SK-N-SH (cell line): ENCODE data around the gene PCNX2. TPM values are rescaled to one million over a fixed set of nuclear protein-coding genes. Genes with fewer than 3 reads are reported as not detected.

Experiments
- CTCF ChIA-PET: fragments of 300-600, 350-600 bp; formaldehyde crosslinking; extraction: SDS; loops from one replicate; lab custom pipeline; 2021; lab: Yijun Ruan, JAX
- POLR2A ChIA-PET: fragments of 350-600 bp; sonication (Branson Sonifier 250); formaldehyde crosslinking; extraction: SDS; loops from one replicate; lab custom pipeline; 2020; ENCODE audit warnings: antibody characterized with exemption, inconsistent platforms; lab: Yijun Ruan, JAX
- DNase-seq: peaks from one replicate; pipeline ENCODE4 v3.0.0; 2012
- H2AFZ ChIP-seq: fragments of 200-600 bp; sonication (generic); 2 replicates; pipeline ENCODE4 v1.8.1; 2016; ENCODE audit warnings: antibody characterized with exemption, mild to moderate bottlenecking, low read depth
- H3F3A ChIP-seq: fragments of 200-600 bp; sonication (generic); replicated peaks from 2 replicates; pipeline ENCODE3; 2016; ENCODE audit warnings: antibody characterized with exemption, mild to moderate bottlenecking; ENCODE audit not compliant: insufficient read depth
- H3K27ac ChIP-seq, 2 experiments: fragments of 200-500 bp in 1 of 2; fragments of 200-600 bp in 1 of 2; sonication (Bioruptor generic) in 1 of 2; sonication (generic), shearing (Covaris generic) in 1 of 2; 2 replicates each; pipeline versions ENCODE4 v1.5.1 to v1.6.1; 2014 to 2016; ENCODE audit warnings: low read depth in 2 of 2, inconsistent platforms in 1 of 2, low read length in 1 of 2, mild to moderate bottlenecking in 1 of 2, mixed read lengths in 1 of 2
- H3K27me3 ChIP-seq: fragments of 200-600 bp; sonication (generic), shearing (Covaris generic); 2 replicates; pipeline ENCODE4 v1.6.1; 2016; ENCODE audit warnings: mixed run types; ENCODE audit not compliant: insufficient read depth
- H3K36me3 ChIP-seq, 2 experiments: fragments of 200-500 bp in 1 of 2; fragments of 200-600 bp in 1 of 2; sonication (Bioruptor generic) in 1 of 2; sonication (generic) in 1 of 2; replicated peaks in 1 of 2; 2 replicates each; pipeline versions ENCODE3 to v1.5.1; 2014 to 2016; ENCODE audit warnings: low read length in 1 of 2, mild to moderate bottlenecking in 1 of 2; ENCODE audit not compliant: insufficient read depth in 2 of 2, control insufficient read depth in 1 of 2
- H3K4me1 ChIP-seq, 2 experiments: fragments of 200-500 bp in 1 of 2; fragments of 200-600 bp in 1 of 2; sonication (Bioruptor generic) in 1 of 2; sonication (generic), shearing (Covaris generic) in 1 of 2; 2 replicates each; pipeline versions ENCODE4 v1.5.1 to v1.6.1; 2014 to 2016; ENCODE audit warnings: low read depth in 1 of 2, low read length in 1 of 2, mixed run types in 1 of 2; ENCODE audit not compliant: insufficient read depth in 2 of 2, control insufficient read depth in 1 of 2
- H3K4me2 ChIP-seq: fragments of 200-600 bp; sonication (generic), shearing (Covaris generic); 2 replicates; pipeline ENCODE4 v1.6.1; 2017; ENCODE audit warnings: mixed run types
- H3K4me3 ChIP-seq, 2 experiments: fragments of 200-500 bp in 1 of 2; fragments of 200-600 bp in 1 of 2; sonication (Bioruptor generic) in 1 of 2; sonication (generic), shearing (Covaris generic) in 1 of 2; 2 replicates each; pipeline versions ENCODE4 v1.5.1 to v1.8.1; 2014 to 2016; ENCODE audit warnings: low read depth in 2 of 2, inconsistent platforms in 1 of 2, low read length in 1 of 2, mild to moderate bottlenecking in 1 of 2, mixed read lengths in 1 of 2, moderate library complexity in 1 of 2
- H3K79me2 ChIP-seq: fragments of 200-600 bp; sonication (generic); 2 replicates; pipeline ENCODE4 v1.8.1; 2017; ENCODE audit warnings: mild to moderate bottlenecking; ENCODE audit not compliant: insufficient read depth
- H3K9ac ChIP-seq: fragments of 200-600 bp; sonication (generic); 2 replicates; pipeline ENCODE4 v1.6.1; 2017; ENCODE audit warnings: mixed run types
- H3K9me2 ChIP-seq: fragments of 200-600 bp; sonication (generic); 2 replicates; pipeline ENCODE4 v1.6.1; 2017; ENCODE audit warnings: mixed run types
- H3K9me3 ChIP-seq: fragments of 200-600 bp; sonication (generic); 2 replicates; pipeline ENCODE4 v1.6.1; 2017; ENCODE audit warnings: mixed run types, mild to moderate bottlenecking, moderate library complexity
- H4K20me1 ChIP-seq: fragments of 200-600 bp; sonication (generic); 2 replicates; pipeline ENCODE4 v1.6.1; 2017; ENCODE audit warnings: mild to moderate bottlenecking, mixed run types; ENCODE audit not compliant: insufficient read depth
- FOXM1 ChIP-seq: IDR thresholded peaks from 2 replicates; pipeline ENCODE4 v1.4.0; 2012; ENCODE audit warnings: low read depth, mild to moderate bottlenecking
- GABPA ChIP-seq: IDR thresholded peaks from 2 replicates; pipeline ENCODE4 v1.4.0; 2012; ENCODE audit warnings: low read depth, mild to moderate bottlenecking
- GATA2 ChIP-seq: sonication (generic); formaldehyde crosslinking; IDR thresholded peaks from 2 replicates; pipeline ENCODE4 v1.5.0; 2020; ENCODE audit warnings: mild to moderate bottlenecking, missing genetic modification reagents
- MEF2A ChIP-seq: IDR thresholded peaks from 2 replicates; pipeline ENCODE4 v1.4.0; 2012; ENCODE audit warnings: low read depth, borderline replicate concordance
- MXI1 ChIP-seq: IDR thresholded peaks from 2 replicates; pipeline ENCODE4 v1.6.1; 2012; ENCODE audit warnings: mild to moderate bottlenecking, low read depth, low read length, improper control_type of control experiment
- NRF1 ChIP-seq: IDR thresholded peaks from 2 replicates; pipeline ENCODE4 v1.6.1; 2012; ENCODE audit warnings: low read depth, mild to moderate bottlenecking, low read length
- PBX3 ChIP-seq: IDR thresholded peaks from 2 replicates; pipeline ENCODE4; 2012
- POLR2AphosphoS5 ChIP-seq: IDR thresholded peaks from 2 replicates; pipeline ENCODE4 v1.6.1; 2012; ENCODE audit warnings: low read depth, low read length
- RCOR1 ChIP-seq: fragments of 150-350 bp; IDR thresholded peaks from 2 replicates; pipeline ENCODE4 v1.6.1; 2017; ENCODE audit warnings: antibody characterized with exemption, low read length
- RXRA ChIP-seq: IDR thresholded peaks from 2 replicates; pipeline ENCODE4 v1.4.0; 2012; ENCODE audit warnings: low read depth, mild to moderate bottlenecking, borderline replicate concordance
- SIN3A ChIP-seq: IDR thresholded peaks from 2 replicates; pipeline ENCODE4 v1.6.1; 2012; ENCODE audit warnings: low read depth, mild to moderate bottlenecking, low read length, moderate library complexity, borderline replicate concordance
- SMC3 ChIP-seq: IDR thresholded peaks from 2 replicates; pipeline ENCODE4 v1.6.1; 2012; ENCODE audit warnings: low read depth, low read length, improper control_type of control experiment
- TAF1 ChIP-seq: IDR thresholded peaks from 2 replicates; pipeline ENCODE4 v1.6.1; 2012; ENCODE audit warnings: low read depth, mild to moderate bottlenecking, low read length, moderate library complexity, borderline replicate concordance
- USF2 ChIP-seq: fragments of 150-350 bp; IDR thresholded peaks from 2 replicates; pipeline ENCODE4 v1.6.1; 2017; ENCODE audit warnings: antibody characterized with exemption, low read length, low read depth, borderline replicate concordance
- YY1 ChIP-seq: IDR thresholded peaks from 2 replicates; pipeline ENCODE4 v1.4.0; 2012; ENCODE audit warnings: low read depth, mild to moderate bottlenecking
- ZBTB33 ChIP-seq: IDR thresholded peaks from 2 replicates; pipeline ENCODE4 v1.4.0; 2012; ENCODE audit warnings: low read depth, borderline replicate concordance
- WGBS: methylation state at CpG from one replicate; pipeline ENCODE4 v1.1.6; 2017; ENCODE audit warnings: low lambda C conversion rate; 5-methylcytosine and 5-hydroxymethylcytosine counted together
- polyA plus RNA-seq, 3 experiments: library from polyadenylated mRNA; depleted of rRNA; stranded (reverse); fragments of >200 nt; gene quantifications; 2 replicates each; pipeline ENCODE4 v1.2.3, GENCODE V29; 2012

PCNX2 gene
- polyA plus RNA-seq (2012; rRNA removed), result 10.6 and 11.2 TPM in 2 replicates
- polyA plus RNA-seq (2012; cell fraction: cytosol; rRNA removed), result 7.6 and 8.3 TPM in 2 replicates
- polyA plus RNA-seq (2012; cell fraction: nucleus; rRNA removed), result 37.9 and 43.7 TPM in 2 replicates

GRCh38 chr1:233295237-233295974 lies at the start of gene PCNX2:
Gene PCNX2, minus strand, starts transcription at chr1:233295725. Its CDS starts 247 bp downstream, at chr1:233295478.
- peak within 1 kb of the TSS; percentile 87 to 97 for H3K4me3 ChIP-seq
- CTCF ChIA-PET, result no interaction called here
- peaks cover 8% of the 10 kb centered on the region for H3F3A ChIP-seq
- TF ChIP-seq GATA2 (CRISPR knock-in tag) (no peak), GABPA (peak; percentile 15; the same call in 1 of the 2 replicates), MXI1 (0 out of 2 replicates have a peak, but pooled peaks have one; percentile 13), USF2 (no peak), NRF1 (peak; percentile 30; the same call in 1 of the 2 replicates), YY1 (peak; percentile 84), ZBTB33 (no peak), POLR2AphosphoS5 (peak; percentile 46; the same call in 1 of the 2 replicates), TAF1 (peak; percentile 66; the same call in 1 of the 2 replicates)
- peaks cover 0 to 9% of the 10 kb centered on the region in 2 experiments; a peak in 2 of 4 replicates for H3K4me1 ChIP-seq
- peaks cover 18% of the 10 kb centered on the region for H3K79me2 ChIP-seq
- peak; percentile 86 for DNase-seq
- POLR2A ChIA-PET, result no interaction called here
- no peaks in the 10 kb centered on the region for H3K27me3 ChIP-seq
- H3K9me2 ChIP-seq, result no peaks in the 10 kb centered on the region
- H3K9me3 ChIP-seq, result no peaks in the 10 kb centered on the region
- no peaks in the 10 kb centered on the region for H3K36me3 ChIP-seq
- peak within 1 kb of the TSS; percentile 97 for H3K4me2 ChIP-seq
- H2AFZ ChIP-seq, result peak within 1 kb of the TSS; percentile 99
- H3K27ac ChIP-seq, result peak within 1 kb of the TSS; percentile 44 to 54; a peak in 3 of 4 replicates
- H4K20me1 ChIP-seq, result no peaks in the 10 kb centered on the region
- under 1% methylated on average over 16 of the region's 54 CpGs for WGBS
- H3K9ac ChIP-seq, result peak within 1 kb of the TSS; percentile 70

- Histone ChIP-seq H3K79me2 (no peaks in the 10 kb centered on the region), H4K20me1 (no peaks in the 10 kb centered on the region), H3K9me2 (no peaks in the 10 kb centered on the region), H3K9ac (no peak overlapping the region), H2AFZ (no peak overlapping the region), H3K27me3 (no peaks in the 10 kb centered on the region), H3K36me3 (no peaks in the 10 kb centered on the region), H3K4me3 (no peak overlapping the region), H3K4me2 (no peak overlapping the region), H3K27ac (no peak overlapping the region), H3F3A (no peaks in the 10 kb centered on the region), H3K9me3 (no peaks in the 10 kb centered on the region), H3K4me1 (no peaks in the 10 kb centered on the region)
- TF ChIP-seq RCOR1, result no peak
- TF ChIP-seq MEF2A, result no peak
- TF ChIP-seq POLR2AphosphoS5, result no peak
- no peak for TF ChIP-seq FOXM1
- TF ChIP-seq SIN3A, result no peak
- TF ChIP-seq SMC3, result no peak
- no peak for TF ChIP-seq PBX3
- no peak for TF ChIP-seq RXRA
- TF ChIP-seq GATA2 (CRISPR knock-in tag), result no peak
- 45% methylated on average over 1 of the region's 1 CpG for WGBS
- POLR2A ChIA-PET, result no interaction called here
- no peak for DNase-seq
- CTCF ChIA-PET, result no interaction called here
Measured at GRCh38 chr1:233343262-233343661, 47.7 kb upstream of the PCNX2 start.
